PFSK-1 (cell line): ENCODE results near the gene NT5DC3.

Experiments
- FOXP2 ChIP-seq: optimal IDR thresholded peaks from 2 replicates; pipeline ENCODE3; 2011; ENCODE audit warnings: borderline replicate concordance, control low read depth, inconsistent platforms; ENCODE audit not compliant: insufficient read depth; ENCODE audit errors: extremely low read length, extremely low read depth
- POLR2AphosphoS5 ChIP-seq: IDR thresholded peaks from 2 replicates; pipeline ENCODE4 v1.6.1; 2012; ENCODE audit warnings: low read depth, mild to moderate bottlenecking, control low read depth, low read length, moderate library complexity
- SIN3A ChIP-seq: IDR thresholded peaks from 2 replicates; pipeline ENCODE4 v1.6.1; 2012; ENCODE audit warnings: mild to moderate bottlenecking, low read length, moderate library complexity, borderline replicate concordance; ENCODE audit not compliant: insufficient read depth
- TAF1 ChIP-seq: IDR thresholded peaks from 2 replicates; pipeline ENCODE4 v1.6.1; 2012; ENCODE audit warnings: low read length, control low read depth, borderline replicate concordance; ENCODE audit not compliant: insufficient read depth
- TF ChIP-seq, protein P1 (sequence below), 2 experiments: IDR thresholded peaks; 2 replicates each; pipeline versions ENCODE4 v1.6.1 to v1.8.0; 2011 to 2012; ENCODE audit warnings: low read depth in 2 of 2, low read length in 2 of 2, control low read depth in 1 of 2, inconsistent platforms in 1 of 2, mild to moderate bottlenecking in 1 of 2, moderate library complexity in 1 of 2; ENCODE audit not compliant: insufficient read depth in 1 of 2

The NT5DC3 gene

DNA sequence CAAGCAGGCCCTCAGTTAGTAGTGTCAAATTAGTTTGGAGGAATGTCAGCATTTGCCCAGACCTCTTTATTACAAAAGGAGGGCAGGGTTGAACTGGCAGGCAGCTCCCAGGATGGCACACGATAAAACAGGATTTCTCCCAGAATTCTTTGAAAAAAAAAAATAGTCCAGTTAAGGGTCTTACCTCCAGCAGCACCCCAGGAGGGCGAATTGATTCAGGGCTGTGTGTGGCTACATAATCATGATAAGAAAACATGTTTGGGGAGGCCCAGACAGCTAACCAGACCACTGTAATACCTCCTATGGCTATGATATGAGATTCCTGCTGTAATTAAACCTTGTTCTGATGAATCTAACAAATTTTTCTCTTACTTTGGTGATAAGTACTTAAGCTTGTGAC, 38.8 kb upstream of the NT5DC3 start:
- no peak for TF ChIP-seq POLR2AphosphoS5
- TF ChIP-seq SIN3A, result no peak
- TF ChIP-seq, protein P1, sequence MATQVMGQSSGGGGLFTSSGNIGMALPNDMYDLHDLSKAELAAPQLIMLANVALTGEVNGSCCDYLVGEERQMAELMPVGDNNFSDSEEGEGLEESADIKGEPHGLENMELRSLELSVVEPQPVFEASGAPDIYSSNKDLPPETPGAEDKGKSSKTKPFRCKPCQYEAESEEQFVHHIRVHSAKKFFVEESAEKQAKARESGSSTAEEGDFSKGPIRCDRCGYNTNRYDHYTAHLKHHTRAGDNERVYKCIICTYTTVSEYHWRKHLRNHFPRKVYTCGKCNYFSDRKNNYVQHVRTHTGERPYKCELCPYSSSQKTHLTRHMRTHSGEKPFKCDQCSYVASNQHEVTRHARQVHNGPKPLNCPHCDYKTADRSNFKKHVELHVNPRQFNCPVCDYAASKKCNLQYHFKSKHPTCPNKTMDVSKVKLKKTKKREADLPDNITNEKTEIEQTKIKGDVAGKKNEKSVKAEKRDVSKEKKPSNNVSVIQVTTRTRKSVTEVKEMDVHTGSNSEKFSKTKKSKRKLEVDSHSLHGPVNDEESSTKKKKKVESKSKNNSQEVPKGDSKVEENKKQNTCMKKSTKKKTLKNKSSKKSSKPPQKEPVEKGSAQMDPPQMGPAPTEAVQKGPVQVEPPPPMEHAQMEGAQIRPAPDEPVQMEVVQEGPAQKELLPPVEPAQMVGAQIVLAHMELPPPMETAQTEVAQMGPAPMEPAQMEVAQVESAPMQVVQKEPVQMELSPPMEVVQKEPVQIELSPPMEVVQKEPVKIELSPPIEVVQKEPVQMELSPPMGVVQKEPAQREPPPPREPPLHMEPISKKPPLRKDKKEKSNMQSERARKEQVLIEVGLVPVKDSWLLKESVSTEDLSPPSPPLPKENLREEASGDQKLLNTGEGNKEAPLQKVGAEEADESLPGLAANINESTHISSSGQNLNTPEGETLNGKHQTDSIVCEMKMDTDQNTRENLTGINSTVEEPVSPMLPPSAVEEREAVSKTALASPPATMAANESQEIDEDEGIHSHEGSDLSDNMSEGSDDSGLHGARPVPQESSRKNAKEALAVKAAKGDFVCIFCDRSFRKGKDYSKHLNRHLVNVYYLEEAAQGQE (IDR thresholded peaks at IDR 0.05; ENCODE audit: insufficient read depth in 1 of 2, low read depth in 2 of 2, low read length in 2 of 2), result no peak
- TF ChIP-seq FOXP2, result no peak
- TF ChIP-seq TAF1, result no peak

DNA sequence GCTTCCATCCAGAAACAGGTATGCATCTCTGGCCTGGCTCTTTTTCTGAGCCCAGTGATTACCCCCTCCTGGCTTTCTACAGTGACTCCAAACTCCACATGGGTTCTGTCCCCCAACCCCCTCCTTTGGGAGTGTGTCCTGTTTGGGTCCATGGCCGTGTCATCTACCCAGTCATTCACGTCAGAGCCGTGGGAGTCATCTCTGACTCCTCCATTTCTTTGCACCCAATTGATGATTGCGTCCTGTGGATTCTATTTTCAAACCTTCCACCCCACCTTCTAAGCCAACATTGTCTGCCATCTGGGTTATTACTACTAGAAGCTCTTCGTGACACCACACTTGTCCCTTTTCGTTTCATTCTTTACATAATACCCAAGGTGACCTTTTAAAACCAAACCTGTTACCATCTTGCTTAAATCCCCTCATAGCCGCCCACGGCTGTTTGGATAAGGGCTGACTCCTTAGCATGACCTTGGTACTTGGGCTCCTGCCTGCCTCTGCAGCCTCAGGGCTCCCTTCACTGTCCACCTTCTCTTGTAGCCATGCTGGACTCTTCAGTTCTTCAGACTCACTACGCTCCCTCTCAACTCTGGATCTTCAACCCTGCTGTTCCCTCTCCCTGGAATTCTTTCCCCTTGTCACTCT, 38.1 kb upstream of the NT5DC3 start:
- no peak for TF ChIP-seq TAF1
- no peak for TF ChIP-seq SIN3A
- no peak for TF ChIP-seq FOXP2
- no peak for TF ChIP-seq POLR2AphosphoS5
- TF ChIP-seq, protein P1 (IDR thresholded peaks at IDR 0.05; ENCODE audit: insufficient read depth in 1 of 2, low read depth in 2 of 2, low read length in 2 of 2), result no peak

DNA sequence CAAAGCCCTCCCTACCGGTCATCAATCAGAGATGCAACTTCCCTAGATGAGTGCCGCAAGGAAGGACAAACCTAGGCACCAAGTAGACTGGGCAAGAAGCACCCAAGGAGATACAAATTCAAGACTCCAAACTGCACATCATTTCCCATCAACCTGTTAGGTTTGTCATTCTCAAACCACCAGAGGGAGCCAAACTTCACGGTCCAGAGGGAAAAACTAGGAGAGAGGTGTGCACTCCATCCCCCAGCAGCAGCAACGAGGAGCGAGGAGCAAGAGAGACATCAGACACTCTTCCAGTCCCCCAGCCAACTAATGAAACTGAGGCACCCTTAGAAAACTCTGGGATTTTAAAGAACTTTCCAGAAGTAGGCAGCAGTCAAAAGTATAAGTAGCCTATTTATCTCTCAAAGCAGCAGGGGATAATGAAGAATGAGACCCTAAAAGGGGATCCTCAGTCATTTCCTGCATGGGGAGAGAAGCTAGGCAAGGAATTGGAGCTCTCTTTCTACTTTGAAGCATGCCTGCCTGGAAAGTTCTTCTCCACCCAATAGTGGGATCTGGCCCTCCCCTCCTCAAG, 37.0 kb upstream of the NT5DC3 start:
- TF ChIP-seq FOXP2, result no peak
- no peak for TF ChIP-seq SIN3A
- TF ChIP-seq, protein P1 (IDR thresholded peaks at IDR 0.05; ENCODE audit: insufficient read depth in 1 of 2, low read depth in 2 of 2, low read length in 2 of 2), result no peak
- TF ChIP-seq POLR2AphosphoS5, result no peak
- no peak for TF ChIP-seq TAF1

DNA sequence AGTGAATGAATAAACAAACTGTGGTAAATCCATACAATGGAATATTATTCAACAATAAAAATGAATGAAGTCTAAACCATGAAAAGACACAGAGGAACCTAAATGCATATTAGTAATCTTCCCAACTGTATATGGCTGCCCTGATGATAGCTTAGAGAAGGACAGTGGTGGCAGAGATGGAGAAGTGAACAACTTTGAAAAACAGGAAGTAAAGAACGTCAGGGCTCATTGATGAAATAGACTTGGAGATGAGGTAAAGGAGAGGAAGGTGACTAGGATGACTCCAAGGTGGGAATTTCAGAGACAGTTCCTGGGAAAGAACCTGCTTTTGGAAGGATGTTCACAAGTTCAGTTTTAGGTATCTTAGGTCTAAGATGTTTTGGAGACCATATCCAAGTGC, 36.3 kb upstream of the NT5DC3 start:
- TF ChIP-seq SIN3A (no peak), TAF1 (no peak), FOXP2 (no peak), POLR2AphosphoS5 (no peak)
- TF ChIP-seq, protein P1 (IDR thresholded peaks at IDR 0.05; ENCODE audit: insufficient read depth in 1 of 2, low read depth in 2 of 2, low read length in 2 of 2), result no peak
